ENCODE measurements around the gene ENTPD7.

DNA sequence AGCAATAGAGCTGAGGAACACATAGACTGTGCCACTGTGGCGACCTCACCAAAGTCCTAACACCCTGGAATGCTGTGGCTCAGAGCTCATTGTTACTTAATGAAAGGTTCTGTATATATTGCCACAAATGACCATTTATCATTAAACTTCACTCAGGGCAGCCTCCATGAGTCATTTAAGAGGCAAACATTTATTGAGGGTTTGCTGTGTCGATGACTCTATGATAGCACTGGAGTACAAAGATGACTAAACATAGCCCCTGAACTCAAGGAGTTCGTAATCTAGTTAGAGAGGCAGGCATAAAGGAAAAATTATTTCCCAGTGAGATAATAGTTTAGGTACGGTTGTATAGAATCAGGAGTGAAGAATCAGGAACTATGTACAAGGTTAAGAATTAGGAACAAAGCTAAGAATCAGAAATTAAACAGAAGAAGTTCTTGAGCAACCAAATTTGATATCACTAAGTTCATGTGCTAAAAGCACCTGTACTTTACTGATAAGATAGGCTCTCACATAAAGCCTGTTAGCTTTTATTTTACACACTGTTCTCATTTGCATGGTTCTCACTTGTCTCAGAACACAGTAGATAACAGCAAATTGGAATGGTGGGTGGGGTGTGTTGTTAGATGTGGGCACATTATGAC lies 7.9 kb downstream of the ENTPD7 start:
- TF ChIP-seq POLR2A (IDR thresholded peaks at IDR 0.05; ENCODE audit: low read length) (no peak), GATA1 (IDR thresholded peaks at IDR 0.05; ENCODE audit: low read depth, low read length) (no peak)

Data from erythroblast (primary cell).